Activated naive CD8-positive, alpha-beta T cell treated with anti-CD3 and anti-CD28 coated beads, Interleukin-2, amount 10 ng/mL, durations not matched to agents 7 days and 5 days (primary cell): ENCODE results near the gene SCARB2. TPM values are rescaled to one million over a fixed set of nuclear protein-coding genes. Genes with fewer than 3 reads are reported as not detected.

Experiments used
- ATAC-seq: fragments of 150-1000 bp; cut with Tn5 transposase; one replicate; pipeline ENCODE4 v1.10.0; 2021; ENCODE audit warnings: low read depth, moderate library complexity
- POLR2A ChIA-PET: fragments of 350-600 bp; sonication (Branson Sonifier 250); formaldehyde crosslinking; loops from one replicate; lab custom pipeline; 2021; ENCODE audit warnings: antibody characterized with exemption; lab: Charles Lee
- DNase-seq: peaks from one replicate; pipeline ENCODE4 v3.0.0; 2021
- H3K27ac Mint-ChIP-seq: one replicate; pipeline ENCODE4 v1.8.0; 2022; ENCODE audit warnings: mild to moderate bottlenecking, mixed read lengths
- H3K27me3 Mint-ChIP-seq: one replicate; pipeline ENCODE4 v1.8.0; 2022; ENCODE audit warnings: mild to moderate bottlenecking, moderate library complexity, mixed read lengths
- H3K36me3 Mint-ChIP-seq: one replicate; pipeline ENCODE4 v1.8.0; 2021; ENCODE audit warnings: mild to moderate bottlenecking, mixed read lengths
- H3K4me1 Mint-ChIP-seq: one replicate; pipeline ENCODE4 v1.8.0; 2021; ENCODE audit warnings: mixed read lengths
- H3K4me3 Mint-ChIP-seq: one replicate; pipeline ENCODE4 v1.8.0; 2022; ENCODE audit warnings: mild to moderate bottlenecking, moderate library complexity, mixed read lengths
- H3K9me3 Mint-ChIP-seq: one replicate; pipeline ENCODE4 v1.8.0; 2021; ENCODE audit warnings: mixed read lengths
- total RNA-seq, 2 experiments: library from RNA; stranded (reverse); gene quantifications; one replicate each; pipeline ENCODE4 v1.2.3, GENCODE V29; 2021

Gene SCARB2
- total RNA-seq, 2 experiments from 2014 or later, result 16.3 to 18.4 TPM

GRCh38 chr4:76238701-76239100, 25.1 kb upstream of the SCARB2 start:
- Mint-ChIP-seq H3K4me3 (no peak overlapping the region), H3K27ac (no peak overlapping the region), H3K36me3 (peaks cover 9% of the 10 kb centered on the region), H3K9me3 (peaks cover 19% of the 10 kb centered on the region), H3K27me3 (peaks cover 16% of the 10 kb centered on the region), H3K4me1 (no peaks in the 10 kb centered on the region)
- no peak for ATAC-seq
- POLR2A ChIA-PET, result no interaction called here
- no peak for DNase-seq

GRCh38 chr4:76238236-76238635, 24.6 kb upstream of the SCARB2 start:
- Mint-ChIP-seq H3K27ac (no peak overlapping the region), H3K9me3 (peaks cover 19% of the 10 kb centered on the region), H3K4me3 (no peak overlapping the region), H3K4me1 (no peaks in the 10 kb centered on the region), H3K27me3 (peaks cover 17% of the 10 kb centered on the region), H3K36me3 (peaks cover 9% of the 10 kb centered on the region)
- DNase-seq (no peak), ATAC-seq (no peak)
- POLR2A ChIA-PET, result no interaction called here

- no peak for ATAC-seq
- H3K27ac Mint-ChIP-seq, result no peak overlapping the region
Measured at GRCh38 chr4:76235915-76236314, 22.3 kb upstream of the SCARB2 start.

GRCh38 chr4:76235407-76235806, 21.8 kb upstream of the SCARB2 start:
- Mint-ChIP-seq H3K4me3 (no peak overlapping the region), H3K27me3 (peaks cover 9% of the 10 kb centered on the region), H3K36me3 (peaks cover 4% of the 10 kb centered on the region), H3K4me1 (no peaks in the 10 kb centered on the region), H3K9me3 (peaks cover 14% of the 10 kb centered on the region), H3K27ac (no peak overlapping the region)
- POLR2A ChIA-PET, result no interaction called here
- ATAC-seq, result no peak
- no peak for DNase-seq

More at GRCh38 chr4:76235915-76236314, 22.3 kb upstream of the SCARB2 start:
- H3K36me3 Mint-ChIP-seq, result peaks cover 9% of the 10 kb centered on the region
- H3K9me3 Mint-ChIP-seq, result peaks cover 19% of the 10 kb centered on the region
- H3K27me3 Mint-ChIP-seq, result peaks cover 14% of the 10 kb centered on the region
- POLR2A ChIA-PET, result no interaction called here
- no peaks in the 10 kb centered on the region for H3K4me1 Mint-ChIP-seq
- no peak for DNase-seq
- no peak overlapping the region for H3K4me3 Mint-ChIP-seq

GRCh38 chr4:76234679-76235044, 21.0 kb upstream of the SCARB2 start:
- H3K27ac Mint-ChIP-seq, result no peak overlapping the region
- H3K36me3 Mint-ChIP-seq, result peaks cover 1% of the 10 kb centered on the region
- peaks cover 6% of the 10 kb centered on the region for H3K27me3 Mint-ChIP-seq
- DNase-seq, result no peak
- no peak overlapping the region for H3K4me3 Mint-ChIP-seq
- no peaks in the 10 kb centered on the region for H3K4me1 Mint-ChIP-seq
- H3K9me3 Mint-ChIP-seq, result peaks cover 12% of the 10 kb centered on the region
- ATAC-seq, result no peak
- POLR2A ChIA-PET, result no interaction called here

- H3K4me1 Mint-ChIP-seq, result no peaks in the 10 kb centered on the region
- H3K9me3 Mint-ChIP-seq, result peaks cover 11% of the 10 kb centered on the region
- POLR2A ChIA-PET, result no interaction called here
- peaks cover 2% of the 10 kb centered on the region for H3K36me3 Mint-ChIP-seq
- H3K27ac Mint-ChIP-seq, result no peak overlapping the region
- no peak overlapping the region for H3K4me3 Mint-ChIP-seq
- no peak for DNase-seq
- no peak for ATAC-seq
- H3K27me3 Mint-ChIP-seq, result peaks cover 6% of the 10 kb centered on the region
Measured at GRCh38 chr4:76233967-76234678, 20.5 kb upstream of the SCARB2 start.

GRCh38 chr4:76233529-76233928, 19.9 kb upstream of the SCARB2 start:
- Mint-ChIP-seq H3K4me3 (no peak overlapping the region), H3K36me3 (peaks cover 6% of the 10 kb centered on the region), H3K27me3 (peaks cover 6% of the 10 kb centered on the region), H3K9me3 (peaks cover 17% of the 10 kb centered on the region), H3K4me1 (no peaks in the 10 kb centered on the region), H3K27ac (no peak overlapping the region)
- POLR2A ChIA-PET, result no interaction called here
- no peak for DNase-seq
- ATAC-seq, result no peak

GRCh38 chr4:76233083-76233482, 19.5 kb upstream of the SCARB2 start:
- no peak for DNase-seq
- POLR2A ChIA-PET, result no interaction called here
- H3K4me1 Mint-ChIP-seq, result no peaks in the 10 kb centered on the region
- peaks cover 15% of the 10 kb centered on the region for H3K9me3 Mint-ChIP-seq
- no peak for ATAC-seq
- no peak overlapping the region for H3K27ac Mint-ChIP-seq
- H3K4me3 Mint-ChIP-seq, result no peak overlapping the region
- peaks cover 6% of the 10 kb centered on the region for H3K27me3 Mint-ChIP-seq
- H3K36me3 Mint-ChIP-seq, result peaks cover 6% of the 10 kb centered on the region

GRCh38 chr4:76232681-76233080, 19.1 kb upstream of the SCARB2 start:
- Mint-ChIP-seq H3K27me3 (peaks cover 6% of the 10 kb centered on the region), H3K36me3 (peaks cover 6% of the 10 kb centered on the region), H3K27ac (no peak overlapping the region), H3K9me3 (peaks cover 13% of the 10 kb centered on the region), H3K4me1 (no peaks in the 10 kb centered on the region), H3K4me3 (no peak overlapping the region)
- POLR2A ChIA-PET, result no interaction called here
- DNase-seq (no peak), ATAC-seq (no peak)

GRCh38 chr4:76226418-76226817, 12.8 kb upstream of the SCARB2 start:
- DNase-seq (no peak), ATAC-seq (no peak)
- POLR2A ChIA-PET, result no interaction called here
- no peak overlapping the region for H3K4me3 Mint-ChIP-seq
- no peak overlapping the region for H3K27ac Mint-ChIP-seq
- no peaks in the 10 kb centered on the region for H3K4me1 Mint-ChIP-seq
- H3K27me3 Mint-ChIP-seq, result peaks cover 2% of the 10 kb centered on the region
- H3K9me3 Mint-ChIP-seq, result peaks cover 12% of the 10 kb centered on the region
- H3K36me3 Mint-ChIP-seq, result peaks cover 4% of the 10 kb centered on the region

GRCh38 chr4:76224171-76224570, 10.5 kb upstream of the SCARB2 start:
- Mint-ChIP-seq H3K4me3 (no peak overlapping the region), H3K27ac (no peak overlapping the region), H3K9me3 (peaks cover 11% of the 10 kb centered on the region), H3K36me3 (peaks cover 4% of the 10 kb centered on the region), H3K4me1 (peaks cover 7% of the 10 kb centered on the region), H3K27me3 (peaks cover 2% of the 10 kb centered on the region)
- DNase-seq, result no peak
- ATAC-seq, result no peak
- POLR2A ChIA-PET, result no interaction called here

GRCh38 chr4:76219299-76220055, 5.9 kb upstream of the SCARB2 start:
- POLR2A ChIA-PET, result no interaction called here
- no peak overlapping the region for H3K27ac Mint-ChIP-seq
- no peak overlapping the region for H3K4me3 Mint-ChIP-seq
- DNase-seq (no peak), ATAC-seq (no peak)
- no peaks in the 10 kb centered on the region for H3K9me3 Mint-ChIP-seq
- H3K4me1 Mint-ChIP-seq, result peaks cover 12% of the 10 kb centered on the region
- H3K36me3 Mint-ChIP-seq, result no peaks in the 10 kb centered on the region
- peaks cover 17% of the 10 kb centered on the region for H3K27me3 Mint-ChIP-seq

GRCh38 chr4:76216975-76217814, 3.6 kb upstream of the SCARB2 start:
- Mint-ChIP-seq H3K27ac (no peak overlapping the region), H3K4me3 (no peak overlapping the region), H3K9me3 (no peaks in the 10 kb centered on the region), H3K27me3 (peaks cover 17% of the 10 kb centered on the region), H3K4me1 (peaks cover 29% of the 10 kb centered on the region), H3K36me3 (no peaks in the 10 kb centered on the region)
- DNase-seq (no peak), ATAC-seq (no peak)
- POLR2A ChIA-PET, result no interaction called here
